22Rv1 (cell line): Measurements from ENCODE around the gene KIF15.

Source experiments
- CTCF ChIP-seq: fragments of 450-650 bp; IDR thresholded peaks from 2 replicates; pipeline ENCODE4 v1.5.1; 2017; ENCODE audit warnings: mild to moderate bottlenecking
- ZFX ChIP-seq: fragments of 450-650 bp; IDR thresholded peaks from 2 replicates; pipeline ENCODE4 v1.6.1; 2017; ENCODE audit warnings: antibody characterized with exemption, borderline replicate concordance

GRCh38 chr3:44848634-44849033 lies 87.0 kb downstream of the KIF15 start:
- no peak for TF ChIP-seq CTCF
- no peak for TF ChIP-seq ZFX
